HG02642 (cell line): ENCODE results near the gene RABGAP1.
A peak's percentile ranks its signal among the peaks of the same experiment; 100 is the strongest.
"Not testable (repeated sequence)": the region's sequence is repeated elsewhere in the genome, so short reads cannot be mapped to it uniquely, and the experiment has no call there.

Source experiments
- ATAC-seq: cut with Tn5 transposase; IDR thresholded peaks from one replicate; pipeline ENCODE4 v1.9.1; 2021; ENCODE audit warnings: mild to moderate bottlenecking; ENCODE audit not compliant: unreplicated experiment, poor library complexity

Gene RABGAP1

GRCh38 chr9:122940749-122941581 lies at the start of gene RABGAP1:
Gene RABGAP1, plus strand, starts transcription at chr9:122941020. Its CDS starts 16,040 bp downstream, at chr9:122957060.
- peak; percentile 99 for ATAC-seq

- ATAC-seq: no peak
These were observed 42.9 kb upstream of the RABGAP1 start for GRCh38 chr9:122897969-122898368.

- ATAC-seq: no peak
These were observed 40.0 kb upstream of the RABGAP1 start for GRCh38 chr9:122900791-122901190.

GRCh38 chr9:122904466-122904822 lies 36.4 kb upstream of the RABGAP1 start:
- peak; percentile 28 for ATAC-seq

GRCh38 chr9:122904823-122905710 lies 35.8 kb upstream of the RABGAP1 start, which contains the start of gene RC3H2:
Gene RC3H2, minus strand, starts transcription at chr9:122905359. Its CDS starts 7,850 bp downstream, at chr9:122897509.
- ATAC-seq: peak; percentile 92

- ATAC-seq: not testable (repeated sequence)
These were observed 34.7 kb upstream of the RABGAP1 start for GRCh38 chr9:122906122-122906521.

- ATAC-seq: no peak
These were observed 28.2 kb upstream of the RABGAP1 start for GRCh38 chr9:122912671-122912963.

GRCh38 chr9:122912964-122913673 lies 27.7 kb upstream of the RABGAP1 start, which contains the start of gene ZBTB6:
Gene ZBTB6, minus strand, starts transcription at chr9:122913323. Its CDS starts 1,251 bp downstream, at chr9:122912072.
- ATAC-seq: peak; percentile 98

GRCh38 chr9:122918310-122918709 lies 22.5 kb upstream of the RABGAP1 start:
- no peak for ATAC-seq

GRCh38 chr9:122922713-122923112 lies 18.1 kb upstream of the RABGAP1 start:
- no peak for ATAC-seq

GRCh38 chr9:122923947-122924346 lies 16.9 kb upstream of the RABGAP1 start:
- no peak for ATAC-seq

- ATAC-seq: no peak
These were observed 10.9 kb upstream of the RABGAP1 start for GRCh38 chr9:122929796-122930354.

- ATAC-seq: no peak
These were observed 10.1 kb upstream of the RABGAP1 start for GRCh38 chr9:122930541-122931225.

GRCh38 chr9:122931226-122932121 lies 9.3 kb upstream of the RABGAP1 start, which contains the start of gene ZBTB26:
Gene ZBTB26, minus strand, starts transcription at chr9:122931512. Its CDS starts 11,578 bp downstream, at chr9:122919934.
- peak; percentile 98 for ATAC-seq

GRCh38 chr9:122936464-122936863 lies 4.4 kb upstream of the RABGAP1 start:
- no peak for ATAC-seq

GRCh38 chr9:122936883-122937282 lies 3.9 kb upstream of the RABGAP1 start:
- ATAC-seq: no peak

GRCh38 chr9:122939601-122940000 lies 1.2 kb upstream of the RABGAP1 start:
- no peak for ATAC-seq

- ATAC-seq: no peak
These were observed 419 bp upstream of the RABGAP1 start for GRCh38 chr9:122940454-122940748.
